Breast epithelium (tissue), 3 donors: Measurements from ENCODE around the gene ZAP70.
A peak's percentile ranks its signal among the peaks of the same experiment; 100 is the strongest.

Experiments used
- CTCF ChIP-seq, 3 donors: fragments of 450-650 bp; IDR thresholded peaks; one replicate each; pipeline ENCODE4 v1.5.1; 2016 to 2017; ENCODE audit warnings: antibody characterized with exemption in 3 of 3, mild to moderate bottlenecking in 3 of 3, moderate library complexity in 3 of 3
- POLR2A ChIP-seq: fragments of 450-650 bp; IDR thresholded peaks from one replicate; pipeline ENCODE4 v1.6.1; 2016; ENCODE audit warnings: antibody characterized with exemption, mild to moderate bottlenecking, moderate library complexity
- POLR2AphosphoS5 ChIP-seq, 3 donors: sonication (generic); formaldehyde crosslinking; IDR thresholded peaks; one replicate each; pipeline ENCODE4 v1.6.1; 2017; ENCODE audit warnings: antibody characterized with exemption in 3 of 3

DNA sequence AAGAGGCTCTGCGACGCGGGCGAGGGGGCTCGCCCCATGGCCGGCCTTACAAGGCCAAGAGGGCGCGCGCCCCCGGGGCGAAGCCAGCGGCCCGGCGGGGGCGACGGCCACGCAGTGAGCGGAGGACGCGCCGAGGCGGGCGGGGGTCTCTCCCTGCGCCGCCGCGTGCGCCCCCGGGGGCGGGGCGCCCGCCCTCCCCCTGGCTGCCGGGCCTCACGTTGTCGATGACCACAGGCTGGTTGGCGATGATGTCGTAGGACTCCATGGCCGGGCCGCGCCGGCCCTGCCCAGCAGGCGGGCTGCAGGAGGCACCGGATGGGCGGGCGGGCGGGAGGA, 49.8 kb upstream of the ZAP70 start:
- TF ChIP-seq POLR2AphosphoS5 (IDR thresholded peaks at IDR 0.05), result peak in 1 of 3 donors; percentile 22
- peak in 1 of 3 donors; percentile 14 for TF ChIP-seq CTCF (IDR thresholded peaks at IDR 0.05)
- no peak for TF ChIP-seq POLR2A
